ENCODE results near the gene FAM20C.
"Not testable (repeated sequence)": the region's sequence is repeated elsewhere in the genome, so short reads cannot be mapped to it uniquely, and the experiment has no call there.

- peak in 1 of 4 experiments; percentile 26 for TF ChIP-seq CTCF (IDR thresholded peaks at IDR 0.05)
- not testable (repeated sequence) for TF ChIP-seq POLR2A (IDR thresholded peaks at IDR 0.05)
Observed at GRCh38 chr7:262631-263311, 70.4 kb downstream of the FAM20C start.

Data from prostate gland (tissue), 2 donors.